NCI-H345 treated with DMSO at 0.1 percent for 48 hours (cell line): ENCODE measurements around the gene TSPAN5.

Experiments used
- DNase-seq: peaks from one replicate; lab custom pipeline; 2025; ENCODE audit not compliant: unreplicated experiment; lab: John Stamatoyannopoulos, UW

Gene TSPAN5

DNA sequence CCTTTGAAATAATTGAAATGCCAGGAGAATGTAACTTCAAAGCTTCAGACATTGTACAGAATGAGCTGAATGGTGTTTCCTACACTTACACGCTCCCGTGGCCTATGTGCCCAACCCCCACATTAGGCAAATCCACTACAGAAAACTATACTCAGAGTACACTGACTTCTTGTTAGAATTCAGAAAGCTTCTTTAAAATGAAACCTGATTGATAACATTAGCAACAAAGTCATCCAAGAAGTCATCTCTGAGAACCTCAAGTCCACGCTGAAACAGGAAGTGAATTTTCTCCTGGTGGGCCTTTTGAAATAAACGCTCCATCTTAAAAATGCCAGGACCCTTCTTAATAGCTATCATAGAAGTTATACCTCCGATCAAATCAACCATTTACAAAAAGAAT is 136.3 kb downstream of the TSPAN5 start:
- no peak for DNase-seq

DNA sequence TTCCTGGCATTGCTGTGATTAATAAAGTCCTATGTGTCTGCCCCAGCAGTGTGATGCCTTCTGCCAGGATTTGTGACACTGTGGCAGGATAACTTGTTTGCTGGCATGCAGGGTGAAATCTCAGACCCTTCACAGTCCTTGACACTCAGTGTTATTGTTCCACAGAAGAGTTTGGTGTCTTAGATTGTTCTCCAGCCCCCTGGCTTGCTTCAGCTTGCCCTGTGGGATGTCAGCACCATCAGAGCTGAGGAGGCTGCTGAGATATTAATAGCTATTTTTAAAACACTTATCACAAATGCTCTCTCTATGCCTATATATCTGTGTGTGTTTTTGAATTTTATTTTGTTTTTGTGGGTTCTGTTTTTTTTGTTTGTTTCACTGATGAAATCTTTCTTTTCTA is 136.9 kb downstream of the TSPAN5 start:
- no peak for DNase-seq

DNA sequence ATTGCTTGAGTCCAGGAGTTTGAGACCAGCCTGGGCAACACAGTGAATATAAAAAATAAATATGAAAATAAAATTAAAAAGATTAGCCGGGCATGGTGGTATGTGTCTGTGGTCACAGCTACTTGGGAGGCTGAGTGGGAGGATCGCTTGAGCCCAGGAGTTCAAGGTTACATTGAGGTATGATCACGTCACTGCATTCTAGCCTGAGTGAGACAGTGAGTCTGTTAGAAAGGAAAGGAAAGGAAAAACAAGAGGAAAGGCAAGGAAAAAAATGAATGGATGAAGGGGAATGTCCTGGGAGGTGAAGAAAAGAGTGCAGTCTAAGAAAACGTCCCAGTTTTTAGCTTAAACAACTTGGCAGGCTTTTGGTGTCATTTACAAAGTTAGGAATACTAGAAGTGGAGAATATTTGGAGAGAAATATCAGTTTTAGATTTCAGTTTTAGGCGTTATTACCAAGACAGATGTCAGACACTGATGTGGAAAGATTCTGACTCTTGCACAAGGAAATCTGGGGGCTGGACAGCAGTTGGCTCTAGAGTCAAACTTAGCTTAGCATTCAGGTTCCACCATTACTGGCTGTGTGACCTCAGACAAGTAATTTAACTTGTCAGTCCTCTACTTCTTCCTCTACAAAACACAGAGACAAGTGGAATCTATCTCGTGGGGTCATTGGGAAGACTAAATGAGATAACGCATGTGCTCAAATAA is 139.0 kb downstream of the TSPAN5 start:
- no peak for DNase-seq

DNA sequence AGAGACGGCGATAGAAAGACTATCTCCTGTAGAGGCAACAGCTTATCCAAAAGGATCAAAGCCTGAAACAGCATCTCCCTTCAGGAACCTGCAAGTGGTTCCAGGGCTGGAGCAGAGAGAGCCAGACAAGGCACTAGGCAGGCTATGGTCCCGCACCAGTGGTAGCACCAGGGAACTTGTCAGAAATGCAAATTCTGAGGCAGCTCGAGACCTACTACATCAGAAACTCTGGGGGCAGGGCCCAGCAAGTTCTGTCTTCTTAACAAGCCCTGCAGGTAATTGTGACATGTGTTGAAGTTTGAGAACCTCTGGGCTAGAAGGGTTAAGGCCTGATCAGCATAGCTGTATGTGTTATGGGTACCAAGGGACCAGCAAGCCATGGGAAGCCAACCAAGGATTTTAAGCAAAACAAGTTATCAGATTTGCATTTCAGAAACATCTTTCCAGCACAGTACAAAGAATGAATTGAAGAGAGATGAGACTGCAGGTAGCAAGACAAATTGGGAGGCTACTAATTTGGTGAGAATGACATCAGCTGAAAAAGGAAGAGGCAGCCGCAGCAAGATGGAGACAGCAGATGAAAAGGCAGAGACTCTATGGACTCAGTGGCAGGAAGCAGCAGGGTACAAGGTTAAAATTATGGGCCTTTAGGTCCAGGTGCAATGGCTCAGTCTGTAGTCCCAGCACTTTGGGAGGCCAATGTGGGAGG is 139.7 kb downstream of the TSPAN5 start:
- no peak for DNase-seq

DNA sequence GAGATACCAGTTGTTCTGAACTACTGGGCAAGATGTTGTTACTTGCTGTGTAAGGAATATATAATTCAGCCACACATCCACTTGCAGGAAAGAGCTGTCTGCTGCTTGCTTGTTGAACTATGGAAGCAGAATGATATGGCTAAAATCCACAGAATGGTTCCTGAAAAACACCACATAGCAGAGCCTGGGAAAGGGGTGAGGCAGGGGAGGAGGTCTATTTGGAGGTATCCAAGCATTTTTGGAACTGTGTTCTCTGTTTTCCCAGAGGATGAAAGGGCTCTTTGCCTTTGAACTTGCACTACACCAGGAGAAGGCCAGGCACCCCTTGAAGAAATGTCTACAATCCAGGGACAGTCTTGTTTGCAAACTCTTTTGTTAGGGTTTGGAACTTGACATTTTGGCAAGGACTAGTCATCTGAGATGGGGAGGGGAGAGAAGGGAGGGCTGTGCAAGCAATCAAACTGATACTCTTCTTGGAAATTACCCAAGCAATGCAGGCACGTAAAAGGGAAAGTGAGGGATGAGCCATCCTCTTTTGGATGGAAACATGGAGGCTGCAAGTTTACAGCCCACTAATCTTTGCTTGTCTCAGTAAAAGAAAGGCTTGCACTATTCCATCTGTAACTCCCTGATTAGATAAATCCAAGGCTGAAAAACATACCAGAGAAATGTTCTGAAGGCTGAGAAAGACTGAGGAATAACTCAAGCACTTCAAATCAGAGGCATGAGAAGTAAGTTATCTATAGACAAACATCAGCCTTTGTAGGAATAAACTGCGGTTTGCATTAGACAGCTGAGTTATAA is 141.0 kb downstream of the TSPAN5 start:
- DNase-seq = no peak

DNA sequence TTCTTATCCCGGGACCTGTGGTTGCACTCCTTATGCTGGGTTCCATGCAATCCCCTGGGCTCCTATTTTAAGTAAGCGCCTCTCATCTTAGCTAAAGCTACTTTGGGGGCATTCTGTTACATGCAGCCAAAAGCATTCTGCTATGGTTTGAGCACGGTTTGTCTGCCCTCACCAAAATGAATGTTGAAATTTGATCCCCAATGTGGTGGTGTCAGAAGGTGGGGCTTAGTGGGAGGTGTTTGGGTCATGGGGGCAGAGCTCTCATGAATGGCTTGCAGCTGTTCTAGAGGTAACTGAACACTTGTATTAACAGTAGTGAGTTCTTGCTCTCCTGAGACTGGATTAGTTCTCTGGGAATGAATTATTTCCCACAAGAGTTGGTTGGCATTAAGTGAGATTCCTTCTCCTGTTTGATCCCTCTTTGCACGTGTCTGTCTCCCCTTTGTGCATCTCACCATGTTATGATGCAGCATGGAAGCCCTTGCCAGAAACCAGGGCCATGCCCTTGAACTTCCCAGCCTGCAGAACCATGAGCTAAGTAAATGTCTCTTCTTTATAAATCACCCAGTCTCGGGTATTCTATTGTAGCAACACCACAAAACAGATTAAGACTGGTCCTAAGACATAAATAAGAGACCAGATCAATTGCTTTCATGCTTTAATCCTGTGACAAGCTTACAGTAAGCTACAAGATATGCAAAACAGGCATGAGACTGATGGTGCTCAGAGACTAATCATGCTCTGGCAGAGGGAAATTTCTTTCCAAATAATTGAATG is 141.8 kb downstream of the TSPAN5 start:
- DNase-seq = no peak

DNA sequence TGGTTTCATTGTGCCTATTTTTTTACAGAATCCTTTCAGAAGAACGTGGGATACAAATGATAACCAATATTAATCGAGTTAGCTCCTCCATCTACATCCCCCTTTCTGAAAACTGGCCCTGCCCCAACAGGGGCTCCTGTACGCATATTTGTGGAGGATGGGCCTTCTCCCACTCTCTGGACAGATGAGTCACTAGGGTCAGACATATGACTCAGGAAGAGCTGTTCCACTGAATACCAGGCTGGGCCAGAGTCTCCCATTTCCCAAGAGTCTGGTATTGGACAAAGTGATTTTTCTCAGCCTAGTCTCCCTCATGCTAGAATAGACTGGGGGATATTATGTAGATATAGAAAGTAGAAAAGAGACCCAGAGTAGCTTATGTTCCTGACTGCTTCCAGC is 142.4 kb downstream of the TSPAN5 start:
- DNase-seq = no peak

DNA sequence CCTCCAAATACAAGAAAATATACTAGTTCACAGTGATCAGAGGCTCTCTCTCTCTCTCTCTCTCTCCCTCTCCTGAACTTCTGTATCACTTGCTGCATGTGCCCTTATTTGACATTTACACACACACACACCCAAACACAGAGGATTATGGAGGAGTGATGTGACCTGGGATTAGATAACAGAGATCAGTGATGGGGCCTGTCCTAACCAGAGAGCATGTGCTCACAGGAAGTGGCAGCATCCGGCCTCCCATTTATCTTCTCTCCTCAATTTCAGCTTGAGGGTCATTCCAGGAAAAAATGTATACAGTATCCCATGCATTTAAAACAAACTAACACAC is 143.0 kb downstream of the TSPAN5 start:
- DNase-seq = no peak

DNA sequence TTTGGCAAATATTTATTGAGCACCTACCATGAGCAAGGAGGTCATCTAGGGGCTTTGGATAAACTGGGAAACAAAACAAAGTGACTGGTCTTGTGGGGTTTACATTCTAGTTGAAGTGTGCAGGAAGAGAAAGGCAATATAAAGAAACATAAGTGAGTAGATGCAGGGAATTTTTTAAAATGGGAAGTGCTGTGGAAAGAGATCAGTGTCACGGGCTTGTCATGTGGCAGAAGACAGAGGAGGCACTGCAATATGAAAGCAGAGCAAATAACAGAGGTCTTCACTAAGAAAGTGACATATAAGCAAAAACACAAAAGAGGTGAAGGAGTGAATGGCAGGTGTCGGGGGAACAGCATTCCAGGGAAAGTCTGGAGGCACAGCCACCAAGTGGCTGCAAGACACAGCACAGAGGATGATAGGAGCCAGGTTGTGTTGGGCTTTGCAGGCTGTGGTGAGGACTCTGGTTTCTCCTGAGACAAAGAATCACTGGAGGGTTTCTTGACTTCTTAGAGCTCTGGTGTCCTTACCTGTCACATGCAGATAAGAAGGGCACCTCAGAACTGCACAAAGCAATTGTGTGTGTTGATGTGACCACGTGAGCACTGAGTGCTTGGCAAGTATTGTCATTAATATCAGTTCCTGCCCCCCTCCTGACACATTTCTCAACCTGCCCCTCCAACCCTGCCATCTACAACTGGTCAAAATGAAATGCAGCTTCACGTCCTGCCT is 143.5 kb downstream of the TSPAN5 start:
- no peak for DNase-seq

DNA sequence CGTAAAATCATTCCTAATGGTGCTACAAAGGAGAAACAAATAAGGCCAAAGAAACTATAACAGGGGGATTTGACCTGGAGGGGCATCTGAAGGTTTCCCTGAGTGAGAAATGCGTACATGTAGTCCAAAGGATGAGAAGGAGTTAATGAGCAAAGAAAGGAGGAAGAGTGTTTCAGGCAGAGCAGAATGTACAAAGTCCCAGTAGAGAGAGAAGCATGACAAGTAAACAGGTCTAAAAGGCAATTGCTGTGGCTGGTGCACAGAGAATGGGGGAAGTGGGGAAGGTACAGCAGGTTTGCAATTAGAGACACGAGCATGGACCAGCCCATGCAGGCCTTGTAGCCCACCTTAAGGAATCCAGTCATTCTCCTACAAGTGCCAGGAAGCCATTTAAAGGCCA is 145.5 kb downstream of the TSPAN5 start:
- DNase-seq = no peak

DNA sequence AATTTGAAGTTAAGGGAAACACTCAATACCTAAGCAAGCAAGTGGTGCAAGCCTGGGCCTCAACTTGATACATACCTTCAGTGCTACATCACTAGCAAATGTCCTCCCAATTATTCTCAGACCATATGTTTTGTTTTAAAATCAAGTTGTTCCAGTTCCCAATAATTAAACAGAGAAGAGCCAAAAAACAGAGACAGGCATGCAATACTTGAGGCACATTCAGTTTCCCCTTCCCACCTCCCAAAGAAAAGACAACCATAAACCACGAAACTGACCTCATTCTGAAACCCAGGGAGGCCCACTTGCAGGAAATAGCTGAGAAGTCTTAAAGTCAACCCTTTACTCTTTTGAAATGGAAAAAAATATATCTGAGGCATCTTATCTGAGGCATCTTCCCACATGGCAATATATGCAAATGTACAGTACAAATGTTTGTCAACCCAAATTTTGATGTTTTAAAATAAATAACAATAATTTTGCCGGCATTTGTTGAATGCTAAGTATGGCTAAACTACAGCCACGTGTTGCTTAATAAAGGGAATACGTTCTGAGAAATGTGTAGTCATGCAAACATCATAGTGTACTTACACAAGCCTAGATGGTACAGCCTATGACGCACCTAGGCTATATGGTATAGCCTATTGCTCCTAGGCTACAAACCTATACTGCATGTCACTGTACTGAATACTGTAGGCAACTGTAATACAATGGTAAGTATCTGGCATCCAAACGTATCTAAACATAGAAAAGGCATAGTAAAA is 147.5 kb downstream of the TSPAN5 start:
- DNase-seq = no peak

DNA sequence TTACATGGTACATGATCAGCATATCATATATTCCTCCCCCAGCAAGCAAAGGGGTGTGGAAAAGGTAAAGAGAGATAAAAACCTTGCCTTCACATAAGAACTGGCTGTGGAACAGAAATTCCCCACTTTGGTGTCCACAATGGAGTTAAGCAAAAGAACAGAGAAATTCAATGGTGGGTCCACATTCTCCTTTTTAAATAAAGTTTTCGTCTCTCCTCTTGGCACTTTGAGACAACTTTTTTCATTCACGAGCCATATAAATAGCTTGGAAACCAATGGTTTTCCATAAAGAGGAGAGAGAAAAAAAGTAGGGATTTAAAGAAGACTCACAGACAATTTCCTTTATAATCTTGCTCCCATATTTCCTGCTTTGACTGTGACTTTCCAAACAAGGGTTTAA is 148.1 kb downstream of the TSPAN5 start:
- DNase-seq = no peak

DNA sequence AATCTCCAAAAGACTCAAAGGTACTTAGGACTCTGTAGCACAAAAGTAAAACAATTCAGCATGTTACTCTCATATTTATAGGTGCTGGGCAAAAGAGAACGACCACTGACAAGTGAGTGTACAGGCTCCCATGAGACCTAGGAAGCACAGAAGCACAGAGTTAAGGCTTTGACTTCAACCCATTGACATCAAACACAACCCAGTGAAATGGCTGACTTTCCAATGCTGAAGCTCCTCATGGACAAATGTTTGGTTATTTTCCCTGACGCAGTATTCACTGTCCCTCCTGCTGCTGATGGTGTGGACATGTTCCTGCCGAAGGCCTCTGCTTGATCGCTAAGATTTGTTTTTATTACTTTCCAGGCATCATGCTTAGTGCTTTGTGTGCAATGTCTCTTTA is 148.7 kb downstream of the TSPAN5 start:
- no peak for DNase-seq

DNA sequence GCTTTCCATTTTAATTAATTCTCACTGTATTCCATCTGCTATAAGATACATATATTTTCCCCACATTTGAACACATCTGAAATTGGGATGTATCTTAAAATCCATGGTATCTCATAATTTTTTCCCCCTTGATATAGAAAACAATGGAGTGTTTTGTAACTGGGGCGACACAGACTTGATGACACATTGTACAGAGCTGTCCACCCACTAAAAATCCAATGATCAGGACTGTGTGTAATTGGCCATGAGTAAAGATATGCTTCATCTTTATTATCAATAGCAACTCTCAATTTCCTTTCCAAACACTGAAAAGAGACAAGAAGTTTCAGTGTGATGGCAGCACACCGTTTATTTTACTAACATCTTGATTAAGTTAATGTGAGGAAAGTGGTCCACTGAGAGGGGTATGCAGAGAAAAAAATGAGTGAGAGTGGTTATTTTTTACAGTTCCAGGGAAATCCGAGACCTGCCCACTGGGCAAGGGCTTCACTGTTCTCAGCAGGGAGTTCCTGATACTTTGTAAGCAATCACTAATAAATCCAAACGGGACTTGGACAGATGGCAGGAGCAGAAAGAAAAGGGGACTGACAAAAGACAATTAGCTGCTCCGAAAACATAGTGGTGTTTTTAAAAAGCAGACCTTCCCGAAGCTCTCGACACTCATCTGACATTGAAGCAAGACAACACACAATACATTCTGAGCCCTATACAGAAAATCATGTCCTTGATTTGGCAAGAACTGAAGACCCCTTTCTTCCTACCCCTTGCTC is 149.4 kb downstream of the TSPAN5 start:
- DNase-seq = no peak

DNA sequence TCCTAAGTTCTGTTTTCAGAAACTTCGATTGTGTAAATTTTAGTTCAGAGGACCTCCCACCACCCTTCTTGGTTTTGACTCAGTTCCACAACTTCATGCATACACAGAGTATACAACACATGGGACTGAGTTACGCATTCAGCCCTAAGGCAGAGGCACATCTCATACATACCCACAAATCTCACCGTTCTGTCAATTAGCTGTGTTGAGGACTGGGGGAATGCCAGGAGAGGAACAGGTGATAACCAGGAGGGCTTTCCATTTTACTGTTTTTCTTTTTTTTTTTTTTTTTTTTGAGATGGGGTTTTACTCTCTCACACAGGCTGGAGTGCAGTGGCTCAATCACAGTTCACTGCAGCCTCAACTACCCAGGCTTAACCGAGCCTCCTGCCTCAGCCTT is 150.2 kb downstream of the TSPAN5 start:
- no peak for DNase-seq

DNA sequence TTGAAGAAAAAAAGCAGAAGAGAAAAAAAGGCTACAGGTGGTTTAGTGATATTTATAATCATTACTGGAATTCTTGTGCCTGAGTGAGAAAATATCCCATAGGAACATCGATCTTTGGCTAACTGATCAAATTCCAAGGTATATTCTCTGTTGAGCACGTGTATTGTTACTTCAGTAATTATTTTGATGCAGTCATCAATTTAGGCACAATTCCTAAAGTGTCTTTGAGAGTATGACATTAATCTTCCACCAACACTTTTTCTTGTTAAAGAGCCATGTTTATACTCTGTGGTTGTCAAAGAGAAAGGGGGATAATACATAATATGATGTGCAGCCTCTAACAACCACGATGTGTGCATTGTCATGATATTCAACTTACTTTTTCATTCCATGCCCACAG is 151.1 kb downstream of the TSPAN5 start:
- no peak for DNase-seq

DNA sequence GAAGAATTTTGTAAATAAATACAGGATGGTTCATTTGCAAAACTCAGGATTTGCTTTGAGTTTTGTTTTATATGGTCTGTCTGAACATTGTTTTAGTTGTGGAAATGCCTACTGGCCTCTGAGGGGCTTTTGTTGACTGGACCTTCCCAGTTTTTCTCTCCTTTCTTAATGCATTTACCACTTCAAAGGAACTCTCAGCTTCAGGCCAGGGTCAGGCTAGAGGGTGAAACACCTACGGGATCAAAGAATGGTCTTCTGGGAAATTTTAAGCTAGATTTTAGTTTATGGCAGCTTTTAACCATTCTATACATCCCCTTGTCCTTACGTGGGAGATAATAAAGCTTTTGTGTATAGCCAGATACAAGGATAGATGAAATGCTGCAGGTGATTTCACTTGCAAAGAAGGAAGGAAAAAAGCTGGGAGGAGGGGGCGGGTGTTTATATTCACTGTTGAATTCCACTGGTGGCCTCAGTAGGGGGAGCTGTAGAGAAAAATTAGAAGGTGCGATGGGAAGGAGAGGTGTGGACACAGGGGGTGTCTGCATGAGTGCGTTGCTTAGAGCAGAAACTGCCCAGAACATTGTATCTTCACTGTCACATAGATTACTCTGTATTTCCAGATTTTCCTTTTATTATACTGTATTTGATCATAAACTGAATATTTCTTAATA is 151.8 kb downstream of the TSPAN5 start:
- DNase-seq = no peak

DNA sequence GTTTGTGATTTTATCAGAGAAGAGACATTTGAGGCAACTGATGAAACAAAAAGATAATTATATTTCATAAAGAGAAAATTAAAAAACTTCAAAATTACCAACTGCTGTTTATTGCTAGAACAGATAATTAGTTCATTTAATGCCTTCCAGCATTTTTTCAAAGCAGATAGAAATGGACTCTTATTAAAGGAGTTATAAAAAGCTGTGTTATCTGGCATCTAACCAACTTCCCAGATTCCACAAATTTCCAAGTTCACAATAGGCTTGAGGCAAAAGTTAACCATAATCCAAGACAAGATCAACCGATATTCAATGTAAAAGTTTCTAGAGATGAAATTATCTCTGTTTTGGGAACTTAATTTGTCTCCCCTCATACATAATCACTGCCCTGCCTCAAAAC is 152.4 kb downstream of the TSPAN5 start:
- no peak for DNase-seq

DNA sequence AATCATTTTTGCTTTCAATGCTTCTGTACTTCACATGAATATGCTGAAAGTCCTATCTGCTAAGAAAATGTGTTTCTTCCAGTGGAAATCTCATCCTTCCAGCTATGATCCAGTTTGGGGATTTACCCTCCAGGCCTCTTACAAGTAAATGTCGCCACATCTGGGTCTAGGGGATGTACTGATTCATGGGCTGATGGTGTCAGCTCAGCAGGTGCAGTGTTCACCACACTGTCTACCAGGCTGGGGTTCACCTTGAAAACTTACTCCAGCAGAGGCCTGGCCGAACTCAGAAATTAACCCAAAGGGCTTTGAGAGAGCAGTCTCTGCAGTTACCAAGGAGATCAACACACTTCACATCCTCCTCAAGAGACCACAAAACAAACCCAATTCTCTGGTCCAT is 154.3 kb downstream of the TSPAN5 start:
- no peak for DNase-seq
